SK-N-SH treated with all-trans-retinoic acid at 6 μM for 48 hours (cell line): ENCODE data around the gene PNMA6A.

Experiments
- ATAC-seq: fragments of 200-7000 bp; cut with Tn5 transposase; 3 replicates; pipeline ENCODE4 v1.9.1; 2020; ENCODE audit warnings: mild to moderate bottlenecking, moderate library complexity
- ARNTL ChIP-seq: fragments of 450-650 bp; formaldehyde crosslinking; IDR thresholded peaks from 2 replicates; pipeline ENCODE4 v1.5.0; 2020; ENCODE audit warnings: low read depth, mild to moderate bottlenecking, moderate library complexity, borderline replicate concordance
- BACH2 ChIP-seq: fragments of 250-450 bp; sonication (Bioruptor Pico); IDR thresholded peaks from 2 replicates; pipeline ENCODE4 v1.9.0; 2021; ENCODE audit warnings: mild to moderate bottlenecking, borderline replicate concordance
- CSDC2 ChIP-seq: fragments of 250-450 bp; sonication (Bioruptor Pico); IDR thresholded peaks from 2 replicates; pipeline ENCODE4 v1.5.0; 2020; ENCODE audit warnings: mild to moderate bottlenecking, moderate library complexity
- ESRRG ChIP-seq: fragments of 250-450 bp; sonication (Bioruptor Pico); IDR thresholded peaks from 2 replicates; pipeline ENCODE4 v1.6.1; 2021; ENCODE audit warnings: mild to moderate bottlenecking
- GLIS3 ChIP-seq: fragments of 250-450 bp; sonication (Bioruptor Pico); IDR thresholded peaks from 2 replicates; pipeline ENCODE4 v1.5.0; 2020; ENCODE audit warnings: mild to moderate bottlenecking, moderate library complexity
- ISL1 ChIP-seq: fragments of 250-450 bp; sonication (Bioruptor Pico); IDR thresholded peaks from 2 replicates; pipeline ENCODE4 v2.1.2; 2022; ENCODE audit warnings: mild to moderate bottlenecking, moderate library complexity
- OSR1 ChIP-seq: fragments of 250-450 bp; sonication (Bioruptor Pico); IDR thresholded peaks from 2 replicates; pipeline ENCODE4 v1.8.0; 2022; ENCODE audit warnings: moderate library complexity, mild to moderate bottlenecking, inconsistent platforms
- PPARA ChIP-seq: fragments of 250-450 bp; sonication (Bioruptor Pico); IDR thresholded peaks from 2 replicates; pipeline ENCODE4 v1.5.0; 2020; ENCODE audit warnings: mild to moderate bottlenecking, borderline replicate concordance
- RARB ChIP-seq: fragments of 250-450 bp; sonication (Bioruptor Pico); IDR thresholded peaks from 2 replicates; pipeline ENCODE4 v1.8.0; 2021; ENCODE audit warnings: mild to moderate bottlenecking, moderate library complexity
- SNAI2 ChIP-seq: fragments of 250-450 bp; sonication (Bioruptor Pico); IDR thresholded peaks from 2 replicates; pipeline ENCODE4 v1.5.0; 2020; ENCODE audit warnings: mild to moderate bottlenecking, moderate library complexity
- TCF4 ChIP-seq: fragments of 250-450 bp; sonication (Bioruptor Pico); IDR thresholded peaks from 2 replicates; pipeline ENCODE4 v1.8.0; 2021; ENCODE audit warnings: mild to moderate bottlenecking, moderate library complexity, borderline replicate concordance
- TOX ChIP-seq: fragments of 250-450 bp; sonication (Bioruptor Pico); IDR thresholded peaks from 2 replicates; pipeline ENCODE4 v1.8.0; 2021; ENCODE audit warnings: mild to moderate bottlenecking, moderate library complexity, borderline replicate concordance
- ZC3H10 ChIP-seq: fragments of 250-450 bp; sonication (Bioruptor Pico); IDR thresholded peaks from 2 replicates; pipeline ENCODE4 v1.5.1; 2021; ENCODE audit warnings: mild to moderate bottlenecking, moderate library complexity
- ZFP3 ChIP-seq: fragments of 250-450 bp; sonication (Bioruptor Pico); IDR thresholded peaks from 2 replicates; pipeline ENCODE4 v1.5.0; 2020; ENCODE audit warnings: mild to moderate bottlenecking, moderate library complexity
- ZNF565 ChIP-seq: fragments of 450-650 bp; formaldehyde crosslinking; conservative IDR thresholded peaks from 2 replicates; pipeline ENCODE4 v1.5.0; 2020; ENCODE audit warnings: low read depth, mild to moderate bottlenecking, moderate library complexity
- TF ChIP-seq, protein P1 (sequence below): fragments of 250-450 bp; sonication (Bioruptor Pico); IDR thresholded peaks from 2 replicates; pipeline ENCODE4 v1.8.0; 2020; ENCODE audit warnings: mild to moderate bottlenecking, moderate library complexity, borderline replicate concordance
- TF ChIP-seq, protein P2 (sequence below): fragments of 250-450 bp; sonication (Bioruptor Pico); IDR thresholded peaks from 2 replicates; pipeline ENCODE4 v1.5.1; 2020; ENCODE audit warnings: low read depth, mild to moderate bottlenecking, moderate library complexity
- TF ChIP-seq, protein P3 (sequence below): fragments of 250-450 bp; sonication (Bioruptor Pico); IDR thresholded peaks from 2 replicates; pipeline ENCODE4 v1.5.0; 2020; ENCODE audit warnings: mild to moderate bottlenecking, moderate library complexity
- TF ChIP-seq, protein P4 (sequence below): fragments of 250-450 bp; sonication (Bioruptor Pico); IDR thresholded peaks from 2 replicates; pipeline ENCODE4 v1.5.1; 2021; ENCODE audit warnings: mild to moderate bottlenecking, moderate library complexity
- TF ChIP-seq, protein P5 (sequence below): fragments of 250-450 bp; sonication (Bioruptor Pico); IDR thresholded peaks from 2 replicates; pipeline ENCODE4 v1.8.0; 2021; ENCODE audit warnings: low read depth, mild to moderate bottlenecking, moderate library complexity, borderline replicate concordance

The PNMA6A gene

DNA sequence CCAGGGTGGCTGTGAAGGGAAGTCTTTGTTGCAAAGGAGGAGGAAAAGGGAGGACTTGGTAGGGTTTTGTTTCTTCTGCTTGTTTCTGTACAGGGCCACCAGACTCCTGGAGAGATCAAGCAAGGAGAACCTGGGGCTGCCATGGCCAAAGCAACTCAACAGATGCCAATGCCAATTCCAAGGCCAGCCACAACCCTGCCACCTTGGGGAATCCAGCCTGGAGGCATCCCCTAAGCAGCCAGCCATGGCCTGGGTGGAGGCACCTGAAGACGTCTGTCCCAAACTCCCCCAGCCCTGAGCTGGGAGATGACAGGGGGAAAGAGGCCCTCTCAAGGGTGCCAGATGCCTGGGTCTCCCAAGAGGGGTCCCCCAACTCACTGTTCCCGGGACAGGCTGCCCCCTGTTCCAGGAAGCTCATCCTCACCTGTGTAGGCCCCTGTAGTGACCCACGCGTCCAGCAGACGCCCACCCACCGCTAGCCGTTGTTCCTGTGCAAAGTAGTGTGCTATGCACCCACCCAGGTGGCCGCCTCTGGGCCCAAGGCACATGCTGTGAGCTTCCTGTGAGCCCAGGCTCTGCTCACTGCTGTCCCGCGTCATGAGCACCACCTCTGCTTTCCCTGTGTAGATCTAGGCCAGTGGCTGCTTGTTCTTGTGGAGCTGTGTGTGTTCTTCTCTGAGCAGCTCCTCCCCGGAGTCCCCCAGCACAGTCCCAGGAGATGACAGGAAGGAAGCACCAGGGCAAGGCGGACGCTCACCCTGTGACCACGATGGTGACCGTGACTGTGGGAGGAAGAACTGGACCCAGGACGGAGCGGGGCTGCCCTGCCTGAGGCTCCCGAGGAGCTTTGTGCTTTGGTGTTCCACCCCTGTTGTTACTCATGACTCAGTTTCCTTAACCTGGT is 12.8 kb upstream of the PNMA6A start (continued):
- no peak for TF ChIP-seq ISL1 (CRISPR knock-in tag)
- no peak for TF ChIP-seq BACH2
- TF ChIP-seq, protein P1, sequence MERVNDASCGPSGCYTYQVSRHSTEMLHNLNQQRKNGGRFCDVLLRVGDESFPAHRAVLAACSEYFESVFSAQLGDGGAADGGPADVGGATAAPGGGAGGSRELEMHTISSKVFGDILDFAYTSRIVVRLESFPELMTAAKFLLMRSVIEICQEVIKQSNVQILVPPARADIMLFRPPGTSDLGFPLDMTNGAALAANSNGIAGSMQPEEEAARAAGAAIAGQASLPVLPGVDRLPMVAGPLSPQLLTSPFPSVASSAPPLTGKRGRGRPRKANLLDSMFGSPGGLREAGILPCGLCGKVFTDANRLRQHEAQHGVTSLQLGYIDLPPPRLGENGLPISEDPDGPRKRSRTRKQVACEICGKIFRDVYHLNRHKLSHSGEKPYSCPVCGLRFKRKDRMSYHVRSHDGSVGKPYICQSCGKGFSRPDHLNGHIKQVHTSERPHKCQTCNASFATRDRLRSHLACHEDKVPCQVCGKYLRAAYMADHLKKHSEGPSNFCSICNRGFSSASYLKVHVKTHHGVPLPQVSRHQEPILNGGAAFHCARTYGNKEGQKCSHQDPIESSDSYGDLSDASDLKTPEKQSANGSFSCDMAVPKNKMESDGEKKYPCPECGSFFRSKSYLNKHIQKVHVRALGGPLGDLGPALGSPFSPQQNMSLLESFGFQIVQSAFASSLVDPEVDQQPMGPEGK = no peak
- TF ChIP-seq ZC3H10 (CRISPR knock-in tag) = no peak
- TF ChIP-seq, protein P2, sequence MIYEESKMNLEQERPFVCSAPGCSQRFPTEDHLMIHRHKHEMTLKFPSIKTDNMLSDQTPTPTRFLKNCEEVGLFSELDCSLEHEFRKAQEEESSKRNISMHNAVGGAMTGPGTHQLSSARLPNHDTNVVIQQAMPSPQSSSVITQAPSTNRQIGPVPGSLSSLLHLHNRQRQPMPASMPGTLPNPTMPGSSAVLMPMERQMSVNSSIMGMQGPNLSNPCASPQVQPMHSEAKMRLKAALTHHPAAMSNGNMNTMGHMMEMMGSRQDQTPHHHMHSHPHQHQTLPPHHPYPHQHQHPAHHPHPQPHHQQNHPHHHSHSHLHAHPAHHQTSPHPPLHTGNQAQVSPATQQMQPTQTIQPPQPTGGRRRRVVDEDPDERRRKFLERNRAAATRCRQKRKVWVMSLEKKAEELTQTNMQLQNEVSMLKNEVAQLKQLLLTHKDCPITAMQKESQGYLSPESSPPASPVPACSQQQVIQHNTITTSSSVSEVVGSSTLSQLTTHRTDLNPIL (CRISPR knock-in tag) = no peak

DNA sequence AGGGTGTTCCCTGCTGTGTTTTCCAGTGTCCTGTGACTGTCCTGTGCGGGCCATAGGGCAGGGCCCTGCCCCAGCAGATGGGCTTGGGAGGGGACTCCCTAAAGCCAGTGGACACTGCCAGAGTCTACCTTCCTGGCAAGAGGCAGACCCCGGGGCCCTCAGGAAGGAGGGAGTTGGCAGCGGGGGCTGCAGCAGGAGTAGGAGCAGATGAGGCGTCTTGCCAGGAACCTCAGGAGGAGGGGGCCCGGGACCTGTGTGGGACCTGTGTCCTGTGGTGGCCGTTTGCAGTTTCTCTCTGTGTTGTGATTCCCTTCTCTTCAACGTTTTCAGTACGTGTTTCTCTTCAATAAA is 12.2 kb upstream of the PNMA6A start:
- TF ChIP-seq SNAI2 (no peak), ZC3H10 (CRISPR knock-in tag) (no peak), PPARA (no peak), BACH2 (no peak), ISL1 (CRISPR knock-in tag) (no peak), OSR1 (CRISPR knock-in tag) (no peak), TCF4 (CRISPR knock-in tag) (no peak), ARNTL (CRISPR knock-in tag) (no peak), ZNF565 (CRISPR knock-in tag) (no peak)
- TF ChIP-seq, protein P1 = no peak
- TF ChIP-seq, protein P3, sequence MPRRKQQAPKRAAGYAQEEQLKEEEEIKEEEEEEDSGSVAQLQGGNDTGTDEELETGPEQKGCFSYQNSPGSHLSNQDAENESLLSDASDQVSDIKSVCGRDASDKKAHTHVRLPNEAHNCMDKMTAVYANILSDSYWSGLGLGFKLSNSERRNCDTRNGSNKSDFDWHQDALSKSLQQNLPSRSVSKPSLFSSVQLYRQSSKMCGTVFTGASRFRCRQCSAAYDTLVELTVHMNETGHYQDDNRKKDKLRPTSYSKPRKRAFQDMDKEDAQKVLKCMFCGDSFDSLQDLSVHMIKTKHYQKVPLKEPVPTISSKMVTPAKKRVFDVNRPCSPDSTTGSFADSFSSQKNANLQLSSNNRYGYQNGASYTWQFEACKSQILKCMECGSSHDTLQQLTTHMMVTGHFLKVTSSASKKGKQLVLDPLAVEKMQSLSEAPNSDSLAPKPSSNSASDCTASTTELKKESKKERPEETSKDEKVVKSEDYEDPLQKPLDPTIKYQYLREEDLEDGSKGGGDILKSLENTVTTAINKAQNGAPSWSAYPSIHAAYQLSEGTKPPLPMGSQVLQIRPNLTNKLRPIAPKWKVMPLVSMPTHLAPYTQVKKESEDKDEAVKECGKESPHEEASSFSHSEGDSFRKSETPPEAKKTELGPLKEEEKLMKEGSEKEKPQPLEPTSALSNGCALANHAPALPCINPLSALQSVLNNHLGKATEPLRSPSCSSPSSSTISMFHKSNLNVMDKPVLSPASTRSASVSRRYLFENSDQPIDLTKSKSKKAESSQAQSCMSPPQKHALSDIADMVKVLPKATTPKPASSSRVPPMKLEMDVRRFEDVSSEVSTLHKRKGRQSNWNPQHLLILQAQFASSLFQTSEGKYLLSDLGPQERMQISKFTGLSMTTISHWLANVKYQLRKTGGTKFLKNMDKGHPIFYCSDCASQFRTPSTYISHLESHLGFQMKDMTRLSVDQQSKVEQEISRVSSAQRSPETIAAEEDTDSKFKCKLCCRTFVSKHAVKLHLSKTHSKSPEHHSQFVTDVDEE (CRISPR knock-in tag) = no peak
- ATAC-seq = no peak

DNA sequence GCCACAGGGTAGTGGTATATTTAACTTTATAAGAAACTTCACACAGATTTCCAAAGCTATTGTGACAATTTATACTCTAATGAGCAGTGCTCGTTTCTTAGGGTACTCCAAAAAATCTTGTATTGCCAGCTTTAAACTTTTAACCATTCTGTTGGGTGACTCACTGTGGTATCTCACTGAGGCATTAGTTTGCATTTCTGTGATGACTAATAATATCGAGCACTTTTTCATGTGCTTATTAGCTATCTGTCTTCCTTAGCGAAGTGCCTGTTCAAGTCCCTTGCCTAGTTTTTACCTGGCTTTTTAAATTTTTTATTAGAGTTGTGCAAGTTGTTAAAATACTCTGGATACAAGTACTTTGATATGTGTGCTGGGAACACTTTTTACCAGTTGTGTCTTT is 10.5 kb upstream of the PNMA6A start:
- no peak for TF ChIP-seq CSDC2 (CRISPR knock-in tag)
- TF ChIP-seq ESRRG (CRISPR knock-in tag) = no peak
- no peak for TF ChIP-seq RARB (CRISPR knock-in tag)
- TF ChIP-seq ZNF565 (CRISPR knock-in tag) = no peak
- TF ChIP-seq BACH2 = no peak
- ATAC-seq = peak; percentile 45; the same call in 1 of the 3 replicates

DNA sequence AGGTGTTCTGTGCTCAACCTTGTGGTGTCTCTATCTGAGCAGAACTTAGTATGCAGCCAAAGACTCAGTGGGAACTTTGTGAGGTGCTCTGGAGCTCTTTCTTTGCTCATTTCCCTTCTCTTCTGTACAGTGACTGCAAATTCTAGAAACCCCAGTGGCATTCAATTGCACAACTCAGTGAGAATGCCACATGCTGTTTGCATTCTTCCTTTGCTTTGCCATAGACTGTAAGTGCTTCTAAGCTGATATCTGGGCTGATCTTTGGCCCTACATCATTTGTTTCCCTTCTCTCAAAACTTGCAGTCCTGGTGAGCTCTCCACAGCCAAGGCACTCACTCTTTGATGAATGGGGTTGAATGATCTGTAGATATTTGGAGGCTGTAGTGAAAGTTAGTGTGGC is 8.9 kb upstream of the PNMA6A start:
- no peak for ATAC-seq
- no peak for TF ChIP-seq ZFP3 (CRISPR knock-in tag)
- TF ChIP-seq, protein P4, sequence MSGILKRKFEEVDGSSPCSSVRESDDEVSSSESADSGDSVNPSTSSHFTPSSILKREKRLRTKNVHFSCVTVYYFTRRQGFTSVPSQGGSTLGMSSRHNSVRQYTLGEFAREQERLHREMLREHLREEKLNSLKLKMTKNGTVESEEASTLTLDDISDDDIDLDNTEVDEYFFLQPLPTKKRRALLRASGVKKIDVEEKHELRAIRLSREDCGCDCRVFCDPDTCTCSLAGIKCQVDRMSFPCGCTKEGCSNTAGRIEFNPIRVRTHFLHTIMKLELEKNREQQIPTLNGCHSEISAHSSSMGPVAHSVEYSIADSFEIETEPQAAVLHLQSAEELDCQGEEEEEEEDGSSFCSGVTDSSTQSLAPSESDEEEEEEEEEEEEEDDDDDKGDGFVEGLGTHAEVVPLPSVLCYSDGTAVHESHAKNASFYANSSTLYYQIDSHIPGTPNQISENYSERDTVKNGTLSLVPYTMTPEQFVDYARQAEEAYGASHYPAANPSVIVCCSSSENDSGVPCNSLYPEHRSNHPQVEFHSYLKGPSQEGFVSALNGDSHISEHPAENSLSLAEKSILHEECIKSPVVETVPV = no peak
- TF ChIP-seq TCF4 (CRISPR knock-in tag) = no peak
- TF ChIP-seq GLIS3 (CRISPR knock-in tag) = no peak
- TF ChIP-seq TOX (CRISPR knock-in tag) = no peak
- no peak for TF ChIP-seq ISL1 (CRISPR knock-in tag)
- no peak for TF ChIP-seq OSR1 (CRISPR knock-in tag)
- TF ChIP-seq, protein P5, sequence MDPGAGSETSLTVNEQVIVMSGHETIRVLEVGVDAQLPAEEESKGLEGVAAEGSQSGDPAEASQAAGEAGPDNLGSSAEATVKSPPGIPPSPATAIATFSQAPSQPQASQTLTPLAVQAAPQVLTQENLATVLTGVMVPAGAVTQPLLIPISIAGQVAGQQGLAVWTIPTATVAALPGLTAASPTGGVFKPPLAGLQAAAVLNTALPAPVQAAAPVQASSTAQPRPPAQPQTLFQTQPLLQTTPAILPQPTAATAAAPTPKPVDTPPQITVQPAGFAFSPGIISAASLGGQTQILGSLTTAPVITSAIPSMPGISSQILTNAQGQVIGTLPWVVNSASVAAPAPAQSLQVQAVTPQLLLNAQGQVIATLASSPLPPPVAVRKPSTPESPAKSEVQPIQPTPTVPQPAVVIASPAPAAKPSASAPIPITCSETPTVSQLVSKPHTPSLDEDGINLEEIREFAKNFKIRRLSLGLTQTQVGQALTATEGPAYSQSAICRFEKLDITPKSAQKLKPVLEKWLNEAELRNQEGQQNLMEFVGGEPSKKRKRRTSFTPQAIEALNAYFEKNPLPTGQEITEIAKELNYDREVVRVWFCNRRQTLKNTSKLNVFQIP (CRISPR knock-in tag) = no peak
- no peak for TF ChIP-seq ZC3H10 (CRISPR knock-in tag)
- no peak for TF ChIP-seq SNAI2
- TF ChIP-seq, protein P1 = no peak
